Measurements from ENCODE around the gene NMRAL1.

DNA sequence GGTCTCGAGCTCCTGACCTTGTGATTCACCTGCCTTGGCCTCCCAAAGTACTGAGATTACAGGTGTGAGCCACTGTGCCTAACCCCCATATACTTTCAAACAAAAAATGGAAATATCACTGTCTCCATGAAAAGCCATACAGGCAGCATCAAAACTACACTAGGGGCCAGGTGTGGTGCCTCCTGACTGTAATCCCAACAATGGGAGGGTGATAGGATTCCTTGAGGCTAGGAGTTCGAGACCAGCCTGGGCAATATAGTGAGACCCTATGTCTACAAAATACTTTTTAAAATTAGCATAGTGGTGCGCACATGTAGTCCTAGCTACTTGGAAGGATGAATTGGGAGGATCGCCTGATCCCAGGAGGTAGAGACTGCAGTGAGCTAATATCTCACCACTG, 17.5 kb upstream of the NMRAL1 start:
- TF ChIP-seq, protein P1, sequence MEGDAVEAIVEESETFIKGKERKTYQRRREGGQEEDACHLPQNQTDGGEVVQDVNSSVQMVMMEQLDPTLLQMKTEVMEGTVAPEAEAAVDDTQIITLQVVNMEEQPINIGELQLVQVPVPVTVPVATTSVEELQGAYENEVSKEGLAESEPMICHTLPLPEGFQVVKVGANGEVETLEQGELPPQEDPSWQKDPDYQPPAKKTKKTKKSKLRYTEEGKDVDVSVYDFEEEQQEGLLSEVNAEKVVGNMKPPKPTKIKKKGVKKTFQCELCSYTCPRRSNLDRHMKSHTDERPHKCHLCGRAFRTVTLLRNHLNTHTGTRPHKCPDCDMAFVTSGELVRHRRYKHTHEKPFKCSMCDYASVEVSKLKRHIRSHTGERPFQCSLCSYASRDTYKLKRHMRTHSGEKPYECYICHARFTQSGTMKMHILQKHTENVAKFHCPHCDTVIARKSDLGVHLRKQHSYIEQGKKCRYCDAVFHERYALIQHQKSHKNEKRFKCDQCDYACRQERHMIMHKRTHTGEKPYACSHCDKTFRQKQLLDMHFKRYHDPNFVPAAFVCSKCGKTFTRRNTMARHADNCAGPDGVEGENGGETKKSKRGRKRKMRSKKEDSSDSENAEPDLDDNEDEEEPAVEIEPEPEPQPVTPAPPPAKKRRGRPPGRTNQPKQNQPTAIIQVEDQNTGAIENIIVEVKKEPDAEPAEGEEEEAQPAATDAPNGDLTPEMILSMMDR (IDR thresholded peaks at IDR 0.05; ENCODE audit: insufficient read depth, low read length, poor library complexity, severe bottlenecking) = no peak
- no peak for TF ChIP-seq EZH2phosphoT487 (conservative IDR thresholded peaks at IDR 0.05; ENCODE audit: low read length)

Data from SU-DHL-6 (cell line).